HFFc6 (cell line): ENCODE results near the gene RHO. TPM values are rescaled to one million over a fixed set of nuclear protein-coding genes. Genes with fewer than 3 reads are reported as not detected.

ENCODE experiments used
- DNase-seq: peaks from one replicate; pipeline ENCODE4 v3.0.0-alpha.2; 2018
- H3K27ac Mint-ChIP-seq: 2 replicates; pipeline ENCODE4 v1.8.0; 2020; ENCODE audit warnings: mild to moderate bottlenecking, mixed read lengths
- H3K27me3 Mint-ChIP-seq: 2 replicates; pipeline ENCODE4 v1.8.0; 2021; ENCODE audit warnings: mild to moderate bottlenecking, moderate library complexity, mixed read lengths; ENCODE audit not compliant: insufficient read depth
- H3K36me3 Mint-ChIP-seq: 2 replicates; pipeline ENCODE4 v1.8.0; 2021; ENCODE audit warnings: low read depth, mixed read lengths
- H3K4me1 Mint-ChIP-seq: 2 replicates; pipeline ENCODE4 v1.8.0; 2020; ENCODE audit warnings: low read depth, mixed read lengths
- H3K4me3 Mint-ChIP-seq: 2 replicates; pipeline ENCODE4 v1.8.0; 2020; ENCODE audit warnings: mild to moderate bottlenecking, moderate library complexity, mixed read lengths
- H3K9me3 Mint-ChIP-seq: 2 replicates; pipeline ENCODE4 v1.8.0; 2020; ENCODE audit warnings: mild to moderate bottlenecking, mixed read lengths
- total RNA-seq, 6 experiments: library from RNA; stranded (reverse); fragmentation: NEBNext Ultra II Directional; extraction: Animal tissue kit (Norgen Biotek cat#: 25700); gene quantifications; 2 replicates in 1 of 6; 3 replicates in 5 of 6; pipeline ENCODE4 v1.2.3, GENCODE V29; 2021
- TF ChIP-seq, protein P1 (sequence below): fragments of 200-600 bp; sonication (generic); IDR thresholded peaks from 2 replicates; pipeline ENCODE4 v1.5.0; 2021; ENCODE audit warnings: antibody characterized with exemption, mild to moderate bottlenecking

RHO gene
- total RNA-seq, 6 experiments from 2014 or later: not detected

DNA sequence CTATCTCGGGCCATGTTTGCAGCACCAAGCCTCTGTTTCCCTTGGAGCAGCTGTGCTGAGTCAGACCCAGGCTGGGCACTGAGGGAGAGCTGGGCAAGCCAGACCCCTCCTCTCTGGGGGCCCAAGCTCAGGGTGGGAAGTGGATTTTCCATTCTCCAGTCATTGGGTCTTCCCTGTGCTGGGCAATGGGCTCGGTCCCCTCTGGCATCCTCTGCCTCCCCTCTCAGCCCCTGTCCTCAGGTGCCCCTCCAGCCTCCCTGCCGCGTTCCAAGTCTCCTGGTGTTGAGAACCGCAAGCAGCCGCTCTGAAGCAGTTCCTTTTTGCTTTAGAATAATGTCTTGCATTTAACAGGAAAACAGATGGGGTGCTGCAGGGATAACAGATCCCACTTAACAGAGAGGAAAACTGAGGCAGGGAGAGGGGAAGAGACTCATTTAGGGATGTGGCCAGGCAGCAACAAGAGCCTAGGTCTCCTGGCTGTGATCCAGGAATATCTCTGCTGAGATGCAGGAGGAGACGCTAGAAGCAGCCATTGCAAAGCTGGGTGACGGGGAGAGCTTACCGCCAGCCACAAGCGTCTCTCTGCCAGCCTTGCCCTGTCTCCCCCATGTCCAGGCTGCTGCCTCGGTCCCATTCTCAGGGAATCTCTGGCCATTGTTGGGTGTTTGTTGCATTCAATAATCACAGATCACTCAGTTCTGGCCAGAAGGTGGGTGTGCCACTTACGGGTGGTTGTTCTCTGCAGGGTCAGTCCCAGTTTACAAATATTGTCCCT lies 1.2 kb downstream of the RHO start:
- TF ChIP-seq, protein P1, sequence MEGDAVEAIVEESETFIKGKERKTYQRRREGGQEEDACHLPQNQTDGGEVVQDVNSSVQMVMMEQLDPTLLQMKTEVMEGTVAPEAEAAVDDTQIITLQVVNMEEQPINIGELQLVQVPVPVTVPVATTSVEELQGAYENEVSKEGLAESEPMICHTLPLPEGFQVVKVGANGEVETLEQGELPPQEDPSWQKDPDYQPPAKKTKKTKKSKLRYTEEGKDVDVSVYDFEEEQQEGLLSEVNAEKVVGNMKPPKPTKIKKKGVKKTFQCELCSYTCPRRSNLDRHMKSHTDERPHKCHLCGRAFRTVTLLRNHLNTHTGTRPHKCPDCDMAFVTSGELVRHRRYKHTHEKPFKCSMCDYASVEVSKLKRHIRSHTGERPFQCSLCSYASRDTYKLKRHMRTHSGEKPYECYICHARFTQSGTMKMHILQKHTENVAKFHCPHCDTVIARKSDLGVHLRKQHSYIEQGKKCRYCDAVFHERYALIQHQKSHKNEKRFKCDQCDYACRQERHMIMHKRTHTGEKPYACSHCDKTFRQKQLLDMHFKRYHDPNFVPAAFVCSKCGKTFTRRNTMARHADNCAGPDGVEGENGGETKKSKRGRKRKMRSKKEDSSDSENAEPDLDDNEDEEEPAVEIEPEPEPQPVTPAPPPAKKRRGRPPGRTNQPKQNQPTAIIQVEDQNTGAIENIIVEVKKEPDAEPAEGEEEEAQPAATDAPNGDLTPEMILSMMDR: no peak
- no peak for DNase-seq
- no peaks in the 10 kb centered on the region; the same call in none of the 2 replicates for H3K27me3 Mint-ChIP-seq
- H3K4me3 Mint-ChIP-seq: no peak overlapping the region
- peaks cover 34% of the 10 kb centered on the region for H3K4me1 Mint-ChIP-seq
- no peak overlapping the region for H3K27ac Mint-ChIP-seq
- no peaks in the 10 kb centered on the region for H3K9me3 Mint-ChIP-seq
- H3K36me3 Mint-ChIP-seq: no peaks in the 10 kb centered on the region

DNA sequence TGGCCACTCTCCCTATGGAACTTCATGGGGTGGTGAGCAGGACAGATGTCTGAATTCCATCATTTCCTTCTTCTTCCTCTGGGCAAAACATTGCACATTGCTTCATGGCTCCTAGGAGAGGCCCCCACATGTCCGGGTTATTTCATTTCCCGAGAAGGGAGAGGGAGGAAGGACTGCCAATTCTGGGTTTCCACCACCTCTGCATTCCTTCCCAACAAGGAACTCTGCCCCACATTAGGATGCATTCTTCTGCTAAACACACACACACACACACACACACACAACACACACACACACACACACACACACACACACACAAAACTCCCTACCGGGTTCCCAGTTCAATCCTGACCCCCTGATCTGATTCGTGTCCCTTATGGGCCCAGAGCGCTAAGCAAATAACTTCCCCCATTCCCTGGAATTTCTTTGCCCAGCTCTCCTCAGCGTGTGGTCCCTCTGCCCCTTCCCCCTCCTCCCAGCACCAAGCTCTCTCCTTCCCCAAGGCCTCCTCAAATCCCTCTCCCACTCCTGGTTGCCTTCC lies 1.9 kb downstream of the RHO start:
- no peaks in the 10 kb centered on the region for H3K36me3 Mint-ChIP-seq
- peaks cover 32% of the 10 kb centered on the region for H3K4me1 Mint-ChIP-seq
- H3K27me3 Mint-ChIP-seq: no peaks in the 10 kb centered on the region; the same call in 1 of the 2 replicates
- H3K27ac Mint-ChIP-seq: no peak overlapping the region; the same call in 1 of the 2 replicates
- H3K9me3 Mint-ChIP-seq: no peaks in the 10 kb centered on the region
- TF ChIP-seq, protein P1: no peak
- H3K4me3 Mint-ChIP-seq: no peak overlapping the region
- DNase-seq: peak; percentile 11

DNA sequence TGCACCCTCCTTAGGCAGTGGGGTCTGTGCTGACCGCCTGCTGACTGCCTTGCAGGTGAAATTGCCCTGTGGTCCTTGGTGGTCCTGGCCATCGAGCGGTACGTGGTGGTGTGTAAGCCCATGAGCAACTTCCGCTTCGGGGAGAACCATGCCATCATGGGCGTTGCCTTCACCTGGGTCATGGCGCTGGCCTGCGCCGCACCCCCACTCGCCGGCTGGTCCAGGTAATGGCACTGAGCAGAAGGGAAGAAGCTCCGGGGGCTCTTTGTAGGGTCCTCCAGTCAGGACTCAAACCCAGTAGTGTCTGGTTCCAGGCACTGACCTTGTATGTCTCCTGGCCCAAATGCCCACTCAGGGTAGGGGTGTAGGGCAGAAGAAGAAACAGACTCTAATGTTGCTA lies 2.4 kb downstream of the RHO start:
- Mint-ChIP-seq H3K27me3 (no peaks in the 10 kb centered on the region; the same call in 1 of the 2 replicates), H3K27ac (no peak overlapping the region), H3K36me3 (no peaks in the 10 kb centered on the region), H3K9me3 (no peaks in the 10 kb centered on the region), H3K4me1 (peaks cover 27% of the 10 kb centered on the region), H3K4me3 (no peak overlapping the region)
- DNase-seq: no peak
- TF ChIP-seq, protein P1: no peak

DNA sequence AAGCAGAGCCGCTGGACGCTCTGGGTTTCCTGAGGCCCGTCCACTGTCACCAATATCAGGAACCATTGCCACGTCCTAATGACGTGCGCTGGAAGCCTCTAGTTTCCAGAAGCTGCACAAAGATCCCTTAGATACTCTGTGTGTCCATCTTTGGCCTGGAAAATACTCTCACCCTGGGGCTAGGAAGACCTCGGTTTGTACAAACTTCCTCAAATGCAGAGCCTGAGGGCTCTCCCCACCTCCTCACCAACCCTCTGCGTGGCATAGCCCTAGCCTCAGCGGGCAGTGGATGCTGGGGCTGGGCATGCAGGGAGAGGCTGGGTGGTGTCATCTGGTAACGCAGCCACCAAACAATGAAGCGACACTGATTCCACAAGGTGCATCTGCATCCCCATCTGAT lies 3.3 kb downstream of the RHO start:
- Mint-ChIP-seq H3K27ac (no peak overlapping the region), H3K27me3 (no peaks in the 10 kb centered on the region; the same call in 1 of the 2 replicates), H3K4me3 (no peak overlapping the region), H3K36me3 (no peaks in the 10 kb centered on the region), H3K4me1 (peaks cover 24% of the 10 kb centered on the region), H3K9me3 (no peaks in the 10 kb centered on the region)
- TF ChIP-seq, protein P1: no peak
- DNase-seq: no peak

DNA sequence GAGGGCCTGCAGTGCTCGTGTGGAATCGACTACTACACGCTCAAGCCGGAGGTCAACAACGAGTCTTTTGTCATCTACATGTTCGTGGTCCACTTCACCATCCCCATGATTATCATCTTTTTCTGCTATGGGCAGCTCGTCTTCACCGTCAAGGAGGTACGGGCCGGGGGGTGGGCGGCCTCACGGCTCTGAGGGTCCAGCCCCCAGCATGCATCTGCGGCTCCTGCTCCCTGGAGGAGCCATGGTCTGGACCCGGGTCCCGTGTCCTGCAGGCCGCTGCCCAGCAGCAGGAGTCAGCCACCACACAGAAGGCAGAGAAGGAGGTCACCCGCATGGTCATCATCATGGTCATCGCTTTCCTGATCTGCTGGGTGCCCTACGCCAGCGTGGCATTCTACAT lies 3.8 kb downstream of the RHO start:
- no peak overlapping the region for H3K4me3 Mint-ChIP-seq
- no peaks in the 10 kb centered on the region for H3K36me3 Mint-ChIP-seq
- peaks cover 24% of the 10 kb centered on the region for H3K4me1 Mint-ChIP-seq
- no peaks in the 10 kb centered on the region for H3K9me3 Mint-ChIP-seq
- DNase-seq: no peak
- no peaks in the 10 kb centered on the region; the same call in 1 of the 2 replicates for H3K27me3 Mint-ChIP-seq
- TF ChIP-seq, protein P1: no peak
- H3K27ac Mint-ChIP-seq: no peak overlapping the region
